Ureter (tissue), 1 donor: ENCODE data around the gene MRTO4. TPM values are rescaled to one million over a fixed set of nuclear protein-coding genes. Genes with fewer than 3 reads are reported as not detected.
"Not testable (repeated sequence)": the region's sequence is repeated elsewhere in the genome, so short reads cannot be mapped to it uniquely, and the experiment has no call there.

Source experiments
- DNase-seq: peaks from one replicate; pipeline ENCODE4 v3.0.0-alpha.2; 2020; ENCODE audit warnings: low spot score
- total RNA-seq: library from RNA; stranded (reverse); gene quantifications from one replicate; pipeline ENCODE4 v1.2.4, GENCODE V29; 2023
- donor health status: DM: yes; HTN: yes; CAD: no.

MRTO4 gene
- total RNA-seq, 1 donor from 2014 or later, result 43.0 TPM

DNA sequence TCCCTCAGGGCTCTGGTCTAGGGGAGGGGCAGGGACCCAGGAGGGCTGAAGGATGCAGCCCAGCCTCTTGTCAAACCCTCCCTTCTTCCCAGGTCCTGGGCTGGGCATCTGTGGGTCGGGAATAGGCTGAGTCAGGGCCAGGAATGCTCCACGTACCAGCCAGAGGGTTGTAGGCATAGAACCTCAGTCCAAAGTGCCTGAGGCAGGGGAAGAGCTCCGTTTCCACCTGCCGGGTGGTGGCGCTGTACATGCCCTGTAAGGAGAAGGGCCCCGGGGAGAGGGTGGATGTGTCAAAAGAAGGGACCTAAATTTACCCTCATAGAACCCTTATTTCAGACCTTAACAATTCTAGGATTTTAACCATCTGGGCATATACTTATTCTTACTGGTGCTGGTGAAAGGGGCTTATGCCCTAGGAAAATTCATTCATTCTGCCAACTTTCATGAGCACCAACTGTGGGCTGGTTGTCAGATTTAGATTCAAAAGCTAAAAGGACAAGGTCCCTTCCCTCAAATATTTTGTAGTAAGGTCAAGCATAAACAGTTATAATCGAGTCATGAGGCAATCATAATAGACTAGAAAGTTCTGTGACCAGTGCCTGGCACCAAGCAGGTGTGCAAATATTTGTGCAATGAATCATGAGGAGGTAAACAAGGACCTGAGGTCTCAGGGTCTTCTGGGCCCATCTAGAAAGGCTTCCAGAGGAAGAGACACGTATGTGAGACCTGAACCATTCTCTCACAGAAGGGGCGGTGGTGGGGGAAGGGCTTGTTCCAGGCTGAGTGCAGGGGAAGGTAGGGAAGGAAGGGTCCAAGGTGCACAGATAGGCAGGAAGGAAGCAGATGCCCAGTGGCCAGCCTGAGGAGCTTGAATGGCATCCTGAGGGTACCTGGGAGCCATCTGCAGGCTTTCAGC, 18.1 kb downstream of the MRTO4 start:
- DNase-seq, result not testable (repeated sequence)

DNA sequence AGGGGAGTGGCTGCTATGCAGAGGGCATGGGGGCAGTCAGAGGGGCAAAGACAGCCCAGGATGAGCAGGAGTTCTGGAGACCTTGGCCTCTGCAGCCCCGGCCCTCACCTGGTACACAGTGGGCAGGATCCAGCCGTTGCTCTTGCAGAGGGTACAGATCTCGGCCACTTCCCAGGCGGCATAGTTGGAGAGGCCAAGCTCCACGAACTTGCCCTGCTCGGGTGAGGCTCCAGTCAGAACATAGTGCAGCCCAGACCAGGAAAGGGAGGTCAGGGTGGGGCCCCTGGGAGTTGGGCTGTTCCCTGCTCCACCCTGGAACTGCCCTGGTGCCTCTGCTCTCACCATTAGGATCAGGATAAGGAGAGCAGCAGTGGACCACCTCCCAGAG, 18.7 kb downstream of the MRTO4 start:
- DNase-seq, result not testable (repeated sequence)

DNA sequence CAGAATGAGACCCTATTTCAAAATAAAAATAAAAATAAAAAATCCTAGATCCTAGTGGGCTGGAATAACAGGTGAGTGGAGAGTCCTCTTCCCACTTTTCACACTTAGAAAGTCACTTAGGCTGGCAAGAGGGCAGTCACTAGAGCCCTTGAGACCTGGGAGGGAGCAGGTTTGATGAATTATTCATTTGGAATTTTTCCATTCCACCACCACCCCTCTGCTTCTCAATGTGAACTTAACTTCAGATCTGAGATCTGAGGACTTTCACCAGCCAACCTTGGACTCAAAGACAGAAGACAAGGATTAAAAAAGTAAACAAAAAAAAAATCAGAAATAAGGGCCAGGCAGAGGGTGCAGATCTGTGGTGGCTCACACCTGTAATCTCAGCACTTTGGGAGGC, 20.5 kb downstream of the MRTO4 start:
- no peak for DNase-seq

DNA sequence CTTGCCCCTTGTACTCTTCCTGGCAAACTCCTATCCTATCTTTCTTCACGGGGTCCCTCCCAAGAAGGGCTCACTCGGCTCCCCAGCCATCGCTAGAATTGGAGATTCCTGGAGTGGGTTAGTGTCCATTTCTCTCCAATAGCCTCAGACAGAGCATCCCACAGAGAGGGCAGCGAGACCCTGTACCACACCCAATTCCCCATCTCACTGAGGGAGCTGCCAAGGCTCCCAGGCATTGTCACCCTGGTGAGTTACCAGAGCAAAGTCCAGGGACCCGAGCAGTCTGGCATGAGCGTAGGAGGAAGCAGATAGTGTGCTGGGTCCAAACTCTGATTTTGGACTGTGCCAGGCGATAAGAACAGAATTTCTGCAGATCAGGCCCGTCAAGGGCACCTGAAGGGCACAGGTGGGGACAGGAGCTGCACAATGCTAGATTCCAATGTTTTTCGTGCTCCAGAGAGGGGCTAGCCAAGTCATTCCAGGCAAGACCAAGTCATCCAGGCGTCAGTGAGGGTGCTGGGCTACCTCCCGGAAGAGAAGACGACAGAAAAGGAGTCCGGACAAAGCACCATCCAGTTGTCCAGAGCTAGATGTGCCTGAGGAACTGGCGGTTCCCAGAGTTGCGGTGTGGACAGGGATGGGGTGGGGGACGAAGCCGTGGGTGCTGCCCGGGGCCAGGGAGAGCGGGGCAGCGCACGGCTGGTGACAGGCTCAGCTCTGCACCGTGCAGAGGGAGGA, 21.7 kb downstream of the MRTO4 start:
- no peak for DNase-seq

DNA sequence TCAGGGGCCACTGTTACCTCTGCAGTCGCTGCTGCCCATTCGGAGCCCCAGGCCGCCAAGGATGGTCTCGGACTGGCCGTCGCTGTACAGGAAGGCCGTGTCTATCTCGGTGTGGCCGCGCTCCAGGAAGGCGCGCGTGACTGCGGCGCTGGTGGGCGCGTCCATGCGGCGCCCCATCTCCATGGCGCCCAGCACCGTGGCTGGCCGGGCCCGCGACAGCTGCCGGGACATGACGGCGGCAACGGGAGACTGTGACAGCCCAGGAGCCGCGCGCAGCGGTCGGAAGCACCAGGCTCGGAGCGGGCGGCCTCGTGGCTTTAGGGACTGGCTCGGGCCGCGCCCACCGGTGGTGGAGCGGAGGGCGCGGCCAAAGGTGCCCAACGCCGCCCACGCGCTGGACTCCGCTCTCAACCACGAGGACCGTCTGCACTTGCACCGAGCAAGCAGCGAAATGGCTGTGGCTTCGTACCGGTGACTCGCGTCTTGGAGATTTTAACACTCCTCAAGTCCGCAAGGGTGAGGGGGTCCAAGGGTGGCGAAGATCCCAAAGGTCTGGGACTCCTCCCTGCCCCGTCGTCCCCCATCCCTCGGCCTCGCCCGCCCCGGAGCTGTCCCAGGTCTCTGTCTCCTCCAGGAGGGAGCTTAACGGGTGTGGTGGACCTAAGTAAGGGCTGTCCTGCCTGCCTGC, 22.4 kb downstream of the MRTO4 start:
- DNase-seq, result not testable (repeated sequence)

DNA sequence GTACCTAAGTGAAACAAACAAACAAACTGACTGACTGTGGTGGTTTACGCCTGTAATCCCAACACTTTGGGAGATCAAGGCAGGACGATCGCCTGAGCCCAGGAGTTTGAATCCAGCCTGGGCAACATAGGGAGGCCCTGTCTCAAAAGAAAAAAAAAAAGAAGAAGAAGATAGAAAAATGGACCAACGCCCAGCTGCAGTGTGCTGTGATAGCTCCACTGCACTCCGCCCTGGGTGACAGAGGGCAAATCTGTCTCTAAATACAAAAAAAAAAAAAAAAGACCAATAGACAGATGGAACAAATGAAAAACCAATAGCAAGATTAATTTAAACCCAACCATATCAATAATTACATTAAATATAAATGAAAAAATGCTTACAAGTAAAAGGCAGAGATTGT, 23.0 kb downstream of the MRTO4 start:
- DNase-seq, result no peak

DNA sequence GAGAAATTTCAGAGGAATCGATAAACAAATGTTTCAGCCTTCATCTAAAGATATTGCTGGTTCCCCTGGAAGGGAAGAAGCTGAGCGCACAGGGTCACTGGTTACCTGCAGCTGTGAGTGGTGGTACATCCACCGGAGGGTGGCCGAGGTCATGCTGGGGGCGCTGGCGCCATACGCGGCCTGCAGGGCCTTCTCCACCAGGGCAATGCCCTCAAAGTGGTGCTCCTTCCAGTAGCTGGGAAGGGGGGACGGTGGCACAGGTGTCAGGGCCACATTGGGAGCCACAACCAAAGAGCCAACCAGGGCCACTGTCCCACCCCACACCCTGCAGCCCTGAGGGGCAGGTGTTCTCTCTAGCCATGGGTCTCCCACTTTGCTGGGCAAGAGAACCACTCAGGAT, 32.3 kb downstream of the MRTO4 start:
- DNase-seq, result no peak

DNA sequence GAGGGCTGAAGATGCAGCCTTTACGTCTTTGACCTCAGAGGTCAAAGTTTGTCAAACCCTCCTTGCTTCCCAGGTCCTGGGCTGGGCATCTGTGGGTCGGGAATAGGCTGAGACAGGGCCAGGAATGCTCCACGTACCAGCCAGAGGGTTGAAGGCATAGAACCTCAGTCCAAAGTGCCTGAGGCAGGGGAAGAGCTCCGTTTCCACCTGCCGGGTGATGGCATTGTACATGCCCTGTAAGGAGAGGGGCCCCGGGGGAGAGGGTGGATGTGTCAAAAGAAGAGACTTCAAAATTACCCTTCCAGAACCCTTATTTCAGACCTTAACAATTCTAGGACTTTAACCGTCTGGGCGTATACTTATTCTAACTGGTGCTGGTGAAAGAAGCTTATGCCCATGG, 33.3 kb downstream of the MRTO4 start:
- DNase-seq, result no peak

DNA sequence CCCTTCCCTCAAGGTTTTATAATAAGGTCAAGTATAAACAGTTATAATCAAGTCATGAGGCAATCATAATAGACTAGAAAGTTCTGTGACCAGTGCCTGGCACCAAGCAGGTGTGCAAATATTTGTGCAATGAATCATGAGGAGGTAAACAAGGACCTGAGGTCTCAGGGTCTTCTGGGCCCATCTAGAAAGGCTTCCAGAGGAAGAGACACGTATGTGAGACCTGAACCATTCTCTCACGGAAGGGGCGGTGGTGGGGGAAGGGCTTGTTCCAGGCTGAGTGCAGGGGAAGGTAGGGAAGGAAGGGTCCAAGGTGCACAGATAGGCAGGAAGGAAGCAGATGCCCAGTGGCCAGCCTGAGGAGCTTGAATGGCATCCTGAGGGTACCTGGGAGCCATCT, 33.8 kb downstream of the MRTO4 start:
- not testable (repeated sequence) for DNase-seq

DNA sequence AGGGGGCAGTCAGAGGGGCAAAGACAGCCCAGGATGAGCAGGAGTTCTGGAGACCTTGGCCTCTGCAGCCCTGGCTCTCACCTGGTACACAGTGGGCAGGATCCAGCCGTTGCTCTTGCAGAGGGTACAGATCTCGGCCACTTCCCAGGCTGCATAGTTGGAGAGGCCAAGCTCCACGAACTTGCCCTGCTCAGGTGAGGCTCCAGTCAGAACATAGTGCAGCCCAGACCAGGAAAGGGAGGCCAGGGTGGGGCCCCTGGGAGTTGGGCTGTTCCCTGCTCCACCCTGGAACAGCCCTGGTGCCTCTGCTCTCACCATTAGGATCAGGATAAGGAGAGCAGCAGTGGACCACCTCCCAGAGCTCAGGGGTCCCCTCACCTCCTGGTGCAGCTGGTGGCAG, 34.2 kb downstream of the MRTO4 start:
- not testable (repeated sequence) for DNase-seq

DNA sequence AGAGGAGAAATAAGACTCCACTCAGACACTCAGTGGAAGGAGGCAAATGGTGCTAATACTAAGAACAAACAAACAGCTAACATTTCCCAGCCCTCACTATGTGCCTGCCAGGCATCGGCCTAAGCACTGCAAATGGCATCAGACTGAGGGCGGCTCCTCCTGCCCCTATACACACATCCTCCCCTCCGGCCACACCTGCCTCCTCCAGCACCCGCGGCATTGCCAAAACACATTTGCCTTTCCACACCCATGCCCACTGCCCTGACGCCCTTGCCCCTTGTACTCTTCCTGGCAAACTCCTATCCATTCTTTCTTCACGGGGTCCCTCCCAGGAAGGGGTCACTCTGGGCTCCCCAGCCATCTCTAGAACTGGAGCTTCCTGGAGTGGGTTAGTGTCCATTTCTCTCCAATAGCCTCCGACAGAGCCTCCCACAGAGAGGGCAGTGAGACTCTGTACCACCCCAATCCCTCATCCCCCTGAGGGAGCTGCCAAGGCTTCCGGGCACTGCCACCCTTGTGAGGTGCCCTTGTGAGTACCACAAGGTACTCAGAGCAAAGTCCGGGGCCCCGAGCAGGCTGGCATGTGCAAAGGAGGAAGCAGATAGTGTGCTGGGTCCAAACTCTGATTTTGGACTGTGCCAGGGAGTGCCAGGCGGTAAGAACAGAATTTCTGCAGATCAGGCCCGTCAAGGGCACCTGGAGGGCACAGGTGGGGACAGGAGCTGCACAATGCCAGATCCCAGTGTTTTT, 36.0 kb downstream of the MRTO4 start:
- DNase-seq, result no peak

DNA sequence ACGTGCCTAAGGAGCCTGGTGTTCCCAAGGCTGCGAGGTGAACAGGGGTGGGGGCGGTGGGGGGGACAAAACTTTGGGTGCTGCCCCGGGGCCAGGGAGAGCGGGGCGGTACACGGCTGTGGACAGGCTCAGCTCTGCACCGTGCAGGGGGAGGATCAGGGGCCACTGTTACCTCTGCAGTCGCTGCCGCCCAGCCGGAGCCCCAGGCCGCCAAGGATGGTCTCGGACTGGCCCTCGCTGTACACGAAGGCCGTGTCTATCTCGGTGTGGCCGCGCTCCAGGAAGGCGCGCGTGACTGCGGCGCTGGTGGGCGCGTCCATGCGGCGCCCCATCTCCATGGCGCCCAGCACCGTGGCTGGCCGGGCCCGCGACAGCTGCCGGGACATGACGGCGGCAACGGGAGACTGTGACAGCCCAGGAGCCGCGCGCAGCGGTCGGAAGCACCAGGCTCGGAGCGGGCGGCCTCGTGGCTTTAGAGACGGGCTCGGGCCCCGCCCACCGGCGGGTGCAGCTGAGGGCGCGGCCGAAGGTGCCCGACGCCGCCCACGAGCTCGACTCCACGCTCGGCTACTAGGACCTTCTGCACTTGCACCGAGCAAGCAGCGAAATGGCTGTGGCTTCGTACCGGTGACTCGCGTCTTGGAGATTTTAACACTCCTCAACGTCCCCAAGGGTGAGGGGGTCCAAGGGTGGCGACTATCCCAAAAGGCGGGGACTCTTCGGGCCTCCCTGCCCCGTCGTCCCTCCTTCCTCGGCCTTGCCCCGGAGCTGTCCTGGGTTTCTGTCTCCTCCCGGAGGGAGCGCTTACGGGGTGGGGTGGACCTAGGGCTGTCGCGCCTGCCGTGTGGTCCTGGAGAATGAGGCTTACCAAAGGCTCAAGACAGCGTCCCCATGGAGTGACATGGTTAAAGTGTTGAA, 37.0 kb downstream of the MRTO4 start, which contains the start of gene AKR7A3:
TSS of gene AKR7A3 (minus strand) at position 447 of the 918 bp plus-strand sequence. CDS start at position 386, 61 bp downstream.
- not testable (repeated sequence) for DNase-seq

DNA sequence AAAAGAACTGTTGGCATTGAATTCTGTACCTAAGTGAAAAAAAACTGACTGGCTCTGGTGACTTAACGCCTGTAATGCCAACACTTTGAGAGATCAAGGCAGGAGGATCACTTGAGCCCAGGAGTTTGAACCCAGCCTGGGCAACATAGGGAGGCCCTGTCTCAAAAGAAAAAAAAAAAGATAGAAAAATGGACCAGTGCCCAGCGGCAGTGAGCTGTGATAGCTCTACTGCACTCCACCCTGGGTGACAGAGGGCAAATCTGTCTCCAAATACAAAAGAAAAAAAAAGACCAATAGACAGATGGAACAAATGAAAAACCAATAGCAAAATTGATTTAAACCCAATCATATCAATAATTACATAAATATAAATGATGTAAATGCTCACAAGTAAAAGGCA, 37.6 kb downstream of the MRTO4 start:
- DNase-seq, result no peak

DNA sequence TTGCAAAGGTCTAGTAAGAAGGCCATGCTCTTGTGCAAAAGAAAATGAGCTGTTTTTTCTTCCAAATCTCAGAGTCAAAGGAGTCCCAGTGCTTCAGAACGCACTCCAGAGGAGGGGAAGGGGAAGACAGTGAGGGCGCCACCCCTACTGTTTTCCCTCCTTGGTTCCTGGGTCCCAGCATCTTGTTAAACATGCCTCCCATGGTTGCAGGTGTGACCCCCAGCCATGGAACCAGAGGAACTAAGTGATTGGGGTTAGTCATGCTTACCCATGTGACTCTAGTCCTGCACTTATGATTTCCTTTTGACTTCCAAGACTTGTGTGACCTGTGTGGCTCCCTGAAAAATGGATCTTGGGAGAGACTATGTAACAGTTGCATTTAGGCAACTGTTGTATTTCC, 43.0 kb downstream of the MRTO4 start:
- DNase-seq, result no peak

DNA sequence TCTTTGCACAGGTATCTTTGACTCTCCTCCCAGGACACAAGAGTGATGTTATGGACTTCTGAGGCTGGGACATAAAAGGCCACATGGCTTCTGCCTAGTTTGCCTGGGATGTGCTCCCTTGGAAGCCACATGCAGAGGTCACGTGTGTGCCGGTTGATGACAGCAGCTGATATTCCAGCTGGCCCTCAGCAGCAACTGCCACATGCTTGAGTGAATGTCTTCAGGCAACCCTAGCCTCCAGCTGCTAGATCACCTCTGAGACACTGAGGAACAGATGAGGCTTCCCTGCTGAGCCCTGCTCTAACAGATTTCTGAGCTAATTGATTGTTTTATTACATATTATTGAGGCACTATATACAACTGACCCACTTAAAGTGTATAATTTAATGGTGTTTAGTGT, 48.6 kb downstream of the MRTO4 start:
- no peak for DNase-seq

DNA sequence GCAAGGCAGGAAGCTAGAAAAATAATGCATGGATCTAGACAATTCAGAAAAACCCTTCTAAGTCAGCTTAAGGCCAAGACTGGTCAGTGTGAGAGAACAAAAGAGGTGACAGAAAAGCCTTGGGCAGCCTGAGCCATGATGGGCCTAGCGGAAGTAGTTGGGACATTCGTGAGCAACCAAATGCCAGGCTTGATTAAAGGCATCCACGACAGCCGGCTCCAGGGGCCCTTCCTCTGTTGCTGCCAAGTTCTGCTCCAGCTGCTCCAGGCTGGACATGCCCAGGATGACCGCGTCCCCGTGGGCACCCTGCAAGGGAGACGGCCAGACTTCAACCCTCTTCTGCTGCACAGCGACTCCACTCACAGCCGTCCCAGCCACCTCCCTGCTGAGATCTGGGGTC, 52.5 kb downstream of the MRTO4 start:
- DNase-seq, result not testable (repeated sequence)

DNA sequence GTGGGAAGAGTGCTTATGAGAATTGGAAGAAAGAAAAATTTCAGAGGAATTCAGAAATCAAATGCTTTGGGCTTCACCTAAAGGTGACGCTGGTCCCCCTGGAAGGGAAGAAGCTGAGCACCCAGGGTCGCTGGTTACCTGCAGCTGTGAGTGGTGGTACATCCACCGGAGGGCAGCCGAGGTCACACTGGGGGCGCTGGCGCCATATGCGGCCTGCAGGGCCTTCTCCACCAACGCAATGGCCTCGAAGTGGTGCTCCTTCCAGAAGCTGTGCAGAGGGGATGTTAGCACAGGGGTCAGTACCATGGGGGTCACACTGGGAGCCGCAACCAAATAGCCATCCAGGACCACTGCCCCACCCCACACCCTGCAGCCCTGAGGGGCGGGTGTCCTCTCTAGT, 54.3 kb downstream of the MRTO4 start:
- no peak for DNase-seq

DNA sequence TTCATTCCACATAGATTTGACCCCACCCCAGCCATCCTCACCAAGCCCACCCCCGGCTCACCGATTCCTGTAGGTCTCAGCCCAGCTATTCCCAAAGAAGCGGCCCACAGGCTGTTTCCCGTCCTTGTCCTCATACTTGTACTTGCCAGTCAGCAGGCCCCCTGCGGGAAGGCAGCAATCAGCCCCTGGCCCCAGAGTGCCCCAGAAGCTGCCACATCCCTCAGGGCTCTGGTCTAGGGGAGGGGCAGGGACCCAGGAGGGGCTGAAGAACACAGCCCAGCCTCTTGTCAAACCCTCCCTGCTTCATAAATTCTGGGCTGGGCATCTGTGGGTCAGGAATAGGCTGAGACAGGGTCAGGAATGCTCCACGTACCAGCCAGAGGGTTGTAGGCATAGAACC, 55.3 kb downstream of the MRTO4 start:
- DNase-seq, result no peak

DNA sequence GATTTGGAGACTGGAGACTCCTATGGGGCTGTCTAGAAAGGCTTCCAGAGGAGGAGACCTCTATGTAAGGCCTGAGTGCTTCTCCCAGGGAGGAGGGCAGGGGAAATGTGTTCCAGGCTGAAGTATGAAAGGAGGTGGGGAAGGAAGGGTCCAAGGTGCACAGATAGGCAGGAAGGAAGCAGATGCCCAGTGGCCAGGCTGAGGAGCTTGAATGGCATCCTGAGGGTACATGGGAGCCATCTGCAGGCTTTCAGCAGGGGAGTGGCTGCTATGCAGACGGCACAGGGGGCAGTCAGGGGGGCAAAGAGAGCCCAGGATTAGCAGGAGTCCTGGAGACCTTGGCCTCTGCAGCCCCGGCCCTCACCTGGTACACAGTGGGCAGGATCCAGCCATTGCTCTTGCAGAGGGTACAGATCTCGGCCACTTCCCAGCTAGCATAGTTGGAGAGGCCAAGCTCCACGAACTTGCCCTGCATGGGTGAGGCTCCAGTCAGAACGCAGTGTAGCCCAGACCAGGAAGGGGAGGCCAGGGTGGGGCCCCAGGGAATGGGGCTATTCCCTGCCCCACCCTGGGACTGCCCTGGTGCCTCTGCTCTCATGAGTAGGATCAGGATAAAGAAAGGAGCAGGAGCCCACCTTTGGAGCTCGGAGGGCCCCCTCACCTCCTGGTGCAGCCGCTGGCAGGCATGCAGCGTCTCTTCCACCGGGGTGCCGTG, 56.3 kb downstream of the MRTO4 start:
- no peak for DNase-seq

DNA sequence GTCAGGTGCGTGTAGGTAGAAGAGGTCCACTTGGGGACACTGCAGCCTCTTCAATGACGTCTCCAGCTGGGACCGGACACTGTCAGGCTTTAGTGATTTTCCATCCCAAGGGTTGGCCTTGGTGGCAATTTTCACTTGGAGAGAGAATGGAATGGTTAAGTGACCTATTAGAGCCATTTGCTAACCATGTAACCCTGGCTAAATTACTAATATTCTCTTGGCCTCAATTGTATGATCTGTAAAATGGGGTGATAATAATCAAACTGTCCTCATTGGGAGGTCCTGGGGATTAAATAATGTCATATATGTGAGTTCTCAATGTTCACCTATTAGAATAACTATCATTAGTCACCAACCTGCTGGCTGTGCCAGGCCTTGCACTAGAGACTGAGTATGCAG, 56.9 kb downstream of the MRTO4 start:
- no peak for DNase-seq
